NCI-H748 treated with DMSO at 0.1 percent for 48 hours (cell line): ENCODE results near the gene ATP5F1D.

Source experiments
- DNase-seq: peaks from one replicate; lab custom pipeline; 2025; lab: John Stamatoyannopoulos, UW

The ATP5F1D gene

DNA sequence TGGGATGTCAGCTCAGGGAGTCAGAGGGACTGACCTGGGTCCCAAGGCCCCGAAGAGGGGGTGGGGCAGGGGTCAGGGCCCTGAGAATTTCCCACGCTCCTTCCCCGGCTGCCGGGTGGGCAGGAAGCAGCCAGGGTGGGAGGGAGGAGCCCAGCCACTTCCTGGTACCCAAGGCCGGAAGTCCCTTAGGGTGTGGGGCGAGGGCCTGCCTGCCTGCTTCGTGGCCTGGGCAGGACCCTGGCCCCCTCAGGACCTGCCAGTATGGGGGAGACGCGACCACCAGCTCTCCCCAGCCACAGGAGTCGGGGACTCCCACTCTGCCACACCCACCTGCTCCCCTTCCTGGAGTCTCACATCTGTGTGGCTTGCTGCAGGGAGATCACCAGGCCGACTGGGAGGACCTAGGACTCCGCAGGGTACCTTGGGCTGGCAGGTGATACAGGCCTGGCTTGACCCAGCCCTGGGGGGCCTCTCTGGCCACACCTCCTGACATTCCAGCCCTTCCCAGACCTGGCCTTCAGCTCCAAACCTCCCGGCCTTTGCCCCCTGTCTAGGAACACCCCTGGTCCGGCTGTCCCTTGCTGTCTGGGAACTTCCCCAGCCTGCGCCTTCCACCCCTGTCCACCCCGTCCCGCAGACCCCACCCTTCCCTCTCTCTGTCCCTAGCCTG is 17.8 kb downstream of the ATP5F1D start:
- DNase-seq, result no peak

DNA sequence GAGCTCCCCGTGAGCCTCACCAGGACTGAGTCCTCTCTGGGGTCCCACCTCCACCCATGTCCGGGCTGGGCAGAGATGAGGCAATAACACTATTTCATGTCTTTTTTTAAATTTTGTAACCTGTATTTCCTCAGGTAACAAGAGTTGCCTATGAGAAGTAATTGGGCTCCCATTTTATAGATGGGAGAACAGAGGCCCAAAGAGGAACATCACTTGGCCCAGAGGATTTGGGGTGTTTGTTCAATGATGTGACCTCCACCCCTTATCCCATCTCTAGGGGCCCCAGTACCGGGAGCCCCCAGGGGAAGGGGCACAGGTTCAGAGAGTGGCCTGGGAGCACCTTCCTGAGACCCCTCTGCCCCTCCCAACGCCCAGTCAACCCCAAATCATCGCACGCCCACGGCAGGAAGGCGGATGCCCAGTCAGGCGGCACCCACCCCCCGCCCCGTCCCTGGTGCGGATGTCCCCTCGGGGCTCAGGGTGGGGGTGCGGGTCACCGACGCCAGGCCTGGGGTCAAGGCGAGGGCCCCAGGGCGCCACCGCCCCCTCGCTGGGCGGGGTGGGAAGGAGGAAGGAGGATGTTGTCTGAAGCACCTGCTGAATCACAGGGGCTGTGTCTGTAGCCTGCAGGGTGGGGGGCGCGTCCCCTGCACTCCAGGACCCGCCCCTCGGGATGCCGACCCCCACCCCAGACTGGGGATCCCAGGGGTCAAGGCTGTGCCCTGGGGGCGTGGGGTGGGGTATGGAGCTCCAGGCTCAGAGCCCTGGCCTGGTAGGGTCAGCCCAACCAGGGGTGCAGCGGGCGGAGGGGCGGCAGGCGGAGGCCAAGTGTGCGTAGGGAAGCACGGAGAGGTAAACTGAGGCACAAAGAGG is 18.6 kb downstream of the ATP5F1D start:
- no peak for DNase-seq

DNA sequence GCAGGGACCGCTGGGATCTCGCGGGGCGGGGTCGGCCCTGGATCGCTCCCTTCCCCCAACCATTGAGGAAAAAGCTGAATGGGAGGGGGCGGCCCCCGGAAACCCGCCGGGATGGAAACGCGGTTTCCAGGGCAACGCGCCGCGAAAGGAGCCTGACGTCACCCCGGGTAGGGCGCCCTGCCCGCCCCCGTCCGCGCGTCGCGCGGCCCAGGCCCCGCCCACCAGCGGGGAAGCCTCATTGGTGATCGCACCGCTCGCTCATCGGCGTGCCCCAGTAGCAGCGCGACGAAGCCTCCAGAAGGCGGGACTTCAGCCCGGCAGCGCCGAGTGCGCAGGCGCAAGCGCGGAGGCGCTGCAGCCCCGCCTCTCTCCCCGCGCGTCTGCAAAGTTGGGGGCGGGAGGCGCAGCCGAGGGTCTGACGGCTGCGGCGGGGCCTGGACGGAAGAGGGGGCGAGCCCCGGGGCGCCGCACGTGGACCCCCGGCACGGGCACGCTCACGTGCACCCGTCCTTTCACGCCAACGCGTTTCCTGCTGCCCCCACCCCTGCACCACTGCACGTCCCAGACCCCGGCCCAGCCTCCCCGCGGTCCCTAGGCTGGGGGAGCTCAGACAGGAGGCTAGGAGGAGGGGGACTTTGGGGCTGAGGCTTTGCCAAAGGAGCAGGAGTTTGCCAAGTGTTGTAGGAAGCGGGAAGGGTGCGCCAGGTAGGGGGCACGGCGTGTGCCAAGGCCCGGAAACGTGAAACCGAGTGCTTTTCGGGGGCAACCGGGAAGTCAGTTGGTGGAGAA is 19.4 kb downstream of the ATP5F1D start:
- peak; percentile 71 for DNase-seq

DNA sequence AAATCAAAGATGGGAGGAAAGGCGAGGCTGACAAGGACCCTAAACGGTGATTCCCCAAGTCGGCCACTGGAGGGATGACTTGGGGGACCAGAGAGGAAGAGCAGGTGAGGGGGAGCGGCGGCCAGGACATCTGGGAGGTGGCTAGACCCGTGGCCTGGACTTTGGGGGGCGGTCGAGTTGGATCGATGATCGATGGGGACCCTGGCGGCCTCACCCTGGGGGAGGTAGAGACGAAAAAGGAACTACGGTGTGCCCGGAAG is 19.9 kb downstream of the ATP5F1D start:
- no peak for DNase-seq

DNA sequence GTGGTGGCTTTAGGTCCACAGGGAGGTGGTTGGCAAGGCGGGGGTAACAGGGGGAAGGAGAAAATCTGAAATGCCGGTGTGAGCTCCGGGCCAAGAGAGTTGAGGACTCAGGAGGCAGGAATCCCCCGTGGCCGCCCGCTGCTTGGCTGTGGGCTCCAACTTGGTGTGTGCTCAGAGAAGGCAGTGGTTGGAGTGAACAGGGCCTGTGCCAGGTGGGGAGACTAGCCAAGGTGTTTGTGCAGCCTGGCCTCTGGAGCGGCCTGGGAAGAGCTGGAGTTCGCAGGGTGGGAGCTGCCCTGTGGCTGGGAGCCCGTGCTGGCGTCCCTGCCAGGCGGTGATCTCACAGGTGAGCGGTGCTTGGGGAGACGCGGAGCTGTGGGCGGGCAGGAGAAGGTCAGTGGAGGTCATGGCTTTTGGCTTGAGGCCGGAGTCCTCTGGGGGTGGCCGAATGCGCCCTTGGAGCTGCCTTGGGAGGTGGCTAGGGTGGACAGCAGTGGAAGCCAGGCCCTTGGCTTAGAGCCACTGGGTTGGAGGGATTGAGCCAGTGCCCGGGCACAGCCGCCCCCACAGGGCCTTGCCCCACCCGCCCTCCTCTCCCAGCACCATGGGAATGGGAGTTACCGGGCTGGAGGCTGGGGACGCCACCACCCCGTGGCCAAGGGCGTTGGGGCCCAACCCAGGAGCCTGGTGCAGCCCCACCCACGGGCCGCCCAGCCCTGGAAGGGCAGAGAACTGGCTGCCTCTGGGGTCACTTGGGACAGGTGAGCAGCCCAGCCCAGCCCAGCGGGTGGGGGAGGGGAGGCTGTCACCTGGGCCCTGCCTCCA is 20.5 kb downstream of the ATP5F1D start:
- no peak for DNase-seq

DNA sequence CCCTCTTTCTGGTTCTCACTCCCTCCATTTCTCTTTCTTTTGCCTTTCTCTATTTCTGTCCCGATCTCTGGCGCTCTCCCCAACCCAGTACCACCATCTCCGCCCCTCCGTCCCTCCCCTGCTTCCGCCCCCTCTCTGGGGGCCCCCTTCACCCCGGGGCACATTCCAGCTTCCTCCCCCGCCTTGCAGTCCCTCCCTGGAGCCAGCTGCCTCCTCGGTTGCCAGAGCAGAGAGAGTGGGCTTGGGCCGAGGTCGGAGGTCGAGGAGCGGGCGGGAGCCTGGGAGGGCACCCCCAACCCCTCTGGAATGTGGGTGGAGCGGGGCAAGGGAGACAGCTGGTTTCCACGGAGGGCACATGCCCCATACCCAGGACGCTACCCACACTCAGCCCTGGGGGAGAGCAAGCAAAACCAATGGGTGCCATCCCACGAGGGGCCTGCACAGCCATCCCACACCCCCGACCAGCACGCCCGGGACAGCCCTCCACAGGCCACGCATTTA is 21.1 kb downstream of the ATP5F1D start:
- DNase-seq, result no peak

DNA sequence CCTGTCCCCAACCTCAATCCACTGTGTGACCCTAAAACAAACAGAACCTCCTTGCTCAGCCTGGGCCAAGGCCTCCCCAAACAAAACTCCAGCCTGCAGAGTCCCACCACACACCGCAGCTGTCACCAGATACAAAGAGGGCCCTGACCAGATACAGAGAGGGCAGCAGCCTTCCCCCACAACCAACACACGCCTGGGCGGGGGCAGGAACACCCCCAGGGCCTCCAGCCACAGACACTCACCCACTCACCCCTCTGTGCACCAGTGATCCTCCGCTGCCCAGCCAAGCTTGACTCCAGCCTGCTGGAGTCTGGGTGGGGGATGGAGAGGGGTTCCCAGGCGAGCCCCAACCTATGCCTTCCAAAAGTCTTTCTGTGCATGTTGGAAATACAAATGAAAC is 21.6 kb downstream of the ATP5F1D start:
- DNase-seq, result no peak

DNA sequence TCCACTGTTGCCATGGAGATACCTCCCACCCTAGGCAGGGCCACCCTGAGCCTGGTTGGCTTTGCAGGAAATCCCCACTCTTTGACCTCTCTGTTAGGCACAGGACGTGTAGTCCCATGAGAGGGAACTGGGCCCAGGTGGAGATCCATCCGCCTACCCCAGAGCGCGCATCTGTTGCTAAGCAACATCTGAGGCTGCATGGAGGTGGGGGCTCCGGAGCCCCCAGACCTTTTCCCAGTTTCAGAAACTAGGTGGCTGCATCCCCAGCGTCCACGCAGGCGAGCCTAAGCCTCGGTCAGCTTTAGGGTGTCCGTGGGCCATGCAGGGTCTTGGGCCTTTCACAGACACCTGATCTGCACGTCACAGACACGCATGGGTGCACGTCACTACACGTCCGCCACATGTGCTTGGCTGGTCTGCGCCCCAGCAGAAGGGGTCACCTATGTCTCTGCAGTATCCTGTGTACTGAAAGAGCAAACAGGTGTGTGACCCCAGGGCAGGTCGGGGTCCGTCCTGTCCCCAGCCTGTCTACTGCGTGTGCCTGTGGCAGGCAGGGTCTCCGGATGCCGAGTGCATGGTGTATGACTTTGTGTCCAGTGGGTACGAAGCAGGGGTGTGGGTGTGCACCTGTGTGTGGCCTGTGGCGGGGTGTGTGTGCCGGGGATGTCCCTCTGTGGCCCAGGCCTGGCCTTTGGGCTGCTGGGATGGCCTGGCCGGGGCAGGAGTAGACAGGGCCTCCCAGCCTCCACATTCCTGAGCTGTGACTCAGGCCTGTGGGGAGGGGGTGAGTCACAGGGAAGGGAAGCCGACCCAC is 23.5 kb downstream of the ATP5F1D start:
- no peak for DNase-seq

DNA sequence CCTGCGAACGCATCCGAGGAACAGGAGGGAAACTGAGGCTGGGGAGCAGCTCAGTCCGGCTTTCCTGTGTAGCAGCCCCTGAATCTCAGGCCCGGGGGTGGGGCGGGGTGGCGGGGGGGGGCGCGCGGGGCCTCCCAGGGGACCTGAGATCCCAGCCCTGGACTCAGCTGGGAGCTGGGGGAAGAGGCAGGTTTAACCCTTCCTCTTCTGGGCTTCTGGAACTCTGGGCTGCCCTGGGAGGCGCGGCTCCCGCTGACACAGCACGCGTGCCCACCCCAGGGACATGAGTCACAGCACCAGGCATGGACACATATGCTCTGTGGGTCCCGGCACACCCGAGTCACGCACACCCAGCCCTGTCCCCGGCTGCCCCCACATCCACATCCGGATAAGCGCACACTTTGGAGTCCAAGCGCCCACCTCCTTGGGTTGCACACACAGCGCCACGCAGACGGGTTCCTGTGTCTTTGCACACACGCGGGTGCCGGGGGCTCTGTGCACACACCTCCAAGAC is 24.1 kb downstream of the ATP5F1D start:
- DNase-seq, result no peak

DNA sequence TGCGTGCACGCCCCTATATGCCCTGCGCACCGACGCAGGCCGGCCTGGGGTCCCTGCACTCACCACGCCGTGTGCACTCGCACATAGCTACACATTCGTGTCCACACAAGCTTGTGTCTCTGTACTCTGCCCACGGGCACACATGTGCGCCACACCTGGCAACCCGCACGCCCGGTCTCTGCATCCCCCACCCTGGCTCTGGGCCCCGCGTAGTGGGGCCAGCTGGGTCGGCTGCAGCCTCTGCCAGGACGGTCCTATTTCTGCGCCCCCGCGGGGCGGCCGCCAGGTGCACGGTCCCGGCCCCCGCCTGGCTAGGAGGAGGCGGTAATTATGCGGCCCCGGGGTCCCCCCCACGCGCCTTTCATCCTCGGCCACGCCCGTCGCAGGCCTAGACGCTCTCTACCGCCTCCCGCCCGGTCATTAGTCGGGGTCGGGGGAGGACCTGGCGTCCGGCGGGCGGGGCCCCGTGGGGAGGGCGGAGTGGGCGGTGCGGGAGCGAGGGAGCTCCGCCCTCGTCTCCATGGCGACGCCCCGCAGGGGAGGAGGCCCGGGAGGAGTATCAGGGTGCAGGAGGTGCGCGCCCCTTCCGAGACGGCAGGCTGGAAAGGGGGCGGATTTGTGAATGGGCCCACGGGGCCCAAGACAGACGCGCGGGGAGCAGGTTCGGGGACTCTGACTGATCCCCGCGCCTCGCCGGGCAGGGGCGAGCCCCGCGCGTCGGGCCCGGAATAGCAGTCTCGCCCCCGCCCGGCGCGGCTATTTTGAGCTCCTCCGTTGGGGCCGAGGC is 24.8 kb downstream of the ATP5F1D start:
- peak; percentile 37 for DNase-seq

DNA sequence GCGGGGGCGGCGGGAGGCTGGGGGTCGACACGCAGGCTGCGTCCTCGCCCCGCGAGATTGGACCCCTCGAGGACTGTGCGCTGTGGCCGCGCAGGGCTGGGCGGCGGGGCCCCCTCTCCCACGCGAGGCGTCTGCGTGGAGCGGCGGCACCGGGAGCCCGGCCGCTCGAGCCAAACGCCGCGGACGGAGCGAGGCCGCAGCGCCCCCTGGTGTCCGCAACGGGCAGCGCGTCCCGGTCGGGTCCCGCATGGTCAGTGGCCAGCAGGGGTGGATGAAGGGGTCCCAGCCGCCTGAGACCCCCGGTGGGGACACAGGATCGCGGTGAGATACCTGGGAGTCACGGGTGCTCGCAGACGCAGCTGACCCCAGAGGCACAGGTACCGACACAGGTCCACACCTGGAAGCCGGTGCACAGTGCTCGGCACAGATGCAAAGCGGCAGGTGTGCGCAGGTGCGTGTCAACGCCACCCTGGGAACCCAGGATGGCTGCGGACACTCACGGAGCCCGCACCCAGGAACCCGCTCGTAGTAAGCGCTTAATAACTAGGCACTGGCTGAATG is 25.4 kb downstream of the ATP5F1D start:
- no peak for DNase-seq

DNA sequence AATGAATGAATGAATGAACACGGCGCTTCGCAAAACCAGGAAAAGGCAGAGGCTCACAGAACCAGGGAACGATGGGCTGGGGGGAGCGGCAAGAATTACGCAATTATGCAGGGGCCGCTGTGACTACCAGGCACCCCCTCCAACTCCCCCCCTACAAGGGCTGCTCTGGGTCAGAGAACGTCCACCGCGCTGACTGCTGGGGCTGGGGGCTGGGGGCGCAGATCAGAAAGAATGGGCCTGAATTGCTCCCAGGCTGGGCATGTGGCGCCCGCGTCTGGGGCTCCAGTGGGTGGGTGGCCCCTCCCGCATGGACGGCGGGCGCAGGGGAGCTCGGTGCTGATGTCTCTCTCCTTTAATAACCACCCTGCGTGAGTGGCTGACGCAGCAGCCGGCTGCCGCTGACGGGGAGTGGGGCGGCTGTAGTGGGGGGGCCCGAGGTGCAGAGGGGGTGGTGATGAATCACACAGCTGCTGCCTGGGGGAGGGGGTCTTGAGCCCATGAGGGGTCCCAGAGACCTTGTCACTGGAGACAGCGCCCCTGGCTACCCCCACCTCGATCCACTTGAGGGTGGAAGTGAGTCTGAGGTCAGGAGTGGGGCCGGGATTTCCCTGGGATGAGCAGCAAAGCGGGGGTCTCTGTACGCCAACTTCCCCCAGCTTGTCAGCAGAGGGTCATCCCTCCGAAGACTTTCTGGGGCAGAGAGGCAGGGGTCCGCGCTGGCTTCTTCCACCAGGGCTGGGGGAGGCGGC is 26.1 kb downstream of the ATP5F1D start:
- DNase-seq, result no peak

DNA sequence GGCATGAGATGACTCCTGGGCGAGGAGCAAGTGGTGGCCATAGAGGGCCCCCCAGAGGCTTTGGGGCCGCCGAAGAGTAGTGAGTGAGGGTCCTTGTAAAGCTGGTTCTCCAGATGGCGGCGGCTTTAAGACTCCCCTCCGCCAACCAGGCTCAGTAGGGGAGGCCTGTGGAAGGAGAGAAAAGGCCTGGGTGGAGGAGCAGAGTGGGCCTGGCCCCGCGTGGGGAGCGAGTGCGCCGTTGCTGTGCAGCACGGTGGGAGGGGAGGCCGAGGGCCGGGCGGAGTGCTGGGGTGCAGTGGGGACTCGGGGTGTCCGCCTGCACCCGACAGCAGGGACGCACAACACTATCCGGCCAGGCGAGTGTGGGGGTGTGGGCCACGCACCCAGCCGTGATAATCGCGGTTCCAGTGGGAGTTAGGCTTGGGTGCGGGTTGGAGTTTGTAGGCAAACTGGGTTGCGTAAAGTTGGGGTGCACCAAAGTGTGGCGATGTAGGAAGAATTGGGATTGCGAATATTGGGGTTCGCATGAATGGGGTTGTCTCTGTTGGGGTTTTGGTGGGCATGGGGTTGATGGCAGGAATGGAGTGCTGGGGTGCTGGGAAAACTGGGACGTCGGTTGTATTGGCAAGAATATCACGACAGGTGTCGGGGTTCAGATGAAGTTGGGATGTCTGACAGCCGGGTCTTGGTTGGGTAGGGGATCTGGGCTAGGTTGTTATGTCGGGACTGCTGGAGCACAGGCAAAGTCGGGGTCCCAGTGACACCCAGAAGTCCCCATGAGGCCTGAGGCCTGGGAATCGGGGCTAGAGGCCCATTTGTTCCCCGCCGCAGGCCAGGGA is 26.9 kb downstream of the ATP5F1D start:
- no peak for DNase-seq

DNA sequence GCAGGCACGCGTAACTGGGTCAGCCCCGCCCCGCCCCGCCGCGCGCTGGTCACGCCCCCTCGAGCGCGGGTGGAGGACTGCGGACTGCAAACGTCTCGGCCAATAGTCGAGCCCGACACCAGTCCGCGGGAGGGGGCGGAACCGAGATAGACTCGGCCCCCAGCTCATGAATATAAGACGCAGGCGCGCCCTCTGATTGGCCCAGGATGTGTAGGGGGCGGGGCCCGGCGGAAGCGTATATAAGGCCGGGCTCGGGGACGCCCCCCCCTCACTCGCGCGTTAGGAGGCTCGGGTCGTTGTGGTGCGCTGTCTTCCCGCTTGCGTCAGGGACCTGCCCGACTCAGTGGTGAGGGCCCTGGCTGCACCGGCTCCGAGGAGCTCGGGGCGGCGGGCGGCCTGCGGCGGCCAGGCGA is 27.5 kb downstream of the ATP5F1D start, which contains the start of gene CIRBP:
TSS of gene CIRBP (plus strand) at position 268 of the 413 bp plus-strand sequence. CDS start 1,602 bp downstream, outside the sequence.
- peak; percentile 81 for DNase-seq

DNA sequence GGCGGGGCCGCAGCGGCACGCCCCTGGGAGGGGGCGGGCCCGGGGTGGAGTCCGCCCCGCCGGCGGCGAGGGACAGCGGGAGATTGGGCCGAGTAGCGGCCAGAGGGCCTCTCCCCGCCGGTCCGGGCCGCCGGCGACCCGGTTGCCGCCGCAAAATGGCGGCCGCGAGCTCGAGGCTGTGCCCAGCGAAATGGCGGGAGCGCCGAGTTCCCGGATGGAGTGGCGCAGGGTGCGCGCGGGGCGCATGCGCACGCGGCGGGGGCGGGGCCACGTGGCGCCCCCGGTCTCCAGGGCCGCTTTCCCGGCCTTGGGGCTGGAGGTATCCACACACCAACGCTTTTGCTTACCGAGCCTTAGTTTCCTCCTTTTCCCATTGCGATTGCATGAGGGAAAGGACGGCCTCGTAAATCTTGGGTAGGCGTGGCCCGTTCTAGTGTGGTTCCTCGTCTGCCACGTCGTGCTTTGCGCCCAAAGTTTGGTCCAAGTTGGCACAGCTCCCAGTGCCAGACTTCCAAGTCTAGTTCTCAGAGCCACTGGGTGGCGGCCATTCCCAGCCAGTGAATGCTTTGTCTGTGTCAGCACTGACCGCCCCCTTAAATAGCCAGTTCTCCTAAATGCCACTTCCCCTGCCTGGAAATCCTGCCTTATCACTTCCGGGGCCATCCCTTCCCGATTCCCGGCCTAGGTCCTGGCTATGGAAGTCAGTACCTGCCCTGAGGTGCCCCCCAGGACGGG is 28.1 kb downstream of the ATP5F1D start:
- no peak for DNase-seq

DNA sequence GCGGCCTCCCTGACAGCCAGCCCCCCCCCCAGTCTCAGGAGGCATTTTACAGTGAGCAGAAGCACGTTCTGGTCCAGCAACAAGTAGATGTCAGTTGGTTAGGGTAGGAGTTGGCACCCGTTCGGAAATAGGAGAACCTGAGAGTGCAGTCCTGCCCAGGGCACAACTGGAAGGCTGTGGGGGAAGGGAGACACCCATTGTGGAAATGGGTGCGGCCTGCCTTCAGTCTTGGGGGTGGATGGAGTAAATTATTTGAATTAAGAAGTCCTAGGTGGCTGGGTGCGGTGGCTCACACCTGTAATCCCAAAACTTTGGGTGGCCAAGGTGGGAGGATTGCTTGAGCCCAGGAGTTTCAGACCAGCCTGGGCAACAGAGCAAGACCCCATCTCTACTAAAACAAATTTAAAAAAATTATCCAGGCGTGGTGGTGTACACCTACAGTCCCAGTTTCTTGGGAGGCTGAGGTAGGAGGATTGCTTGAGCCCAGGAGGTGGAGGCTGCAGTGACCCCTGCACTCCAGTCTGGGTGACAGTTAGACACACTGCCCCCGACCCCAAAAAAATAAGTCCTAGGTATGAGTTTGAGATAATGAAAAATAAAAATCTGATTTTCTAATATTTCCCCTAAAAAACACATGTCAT is 28.8 kb downstream of the ATP5F1D start:
- no peak for DNase-seq
